HG03571 (cell line): ENCODE measurements around the gene RPN1.
"Not testable (repeated sequence)": the region's sequence is repeated elsewhere in the genome, so short reads cannot be mapped to it uniquely, and the experiment has no call there.

Experiments used
- ATAC-seq: cut with Tn5 transposase; IDR thresholded peaks from one replicate; pipeline ENCODE4 v1.9.1; 2021; ENCODE audit not compliant: unreplicated experiment

The RPN1 gene

GRCh38 chr3:128650096-128651050, at the start of gene RPN1:
Gene RPN1, minus strand, starts transcription at chr3:128650818. Its CDS starts 18 bp downstream, at chr3:128650800.
- ATAC-seq: peak; percentile 95

GRCh38 chr3:128698211-128699047, 47.8 kb upstream of the RPN1 start:
- no peak for ATAC-seq

- no peak for ATAC-seq
Measured at GRCh38 chr3:128697341-128697740, 46.7 kb upstream of the RPN1 start.

GRCh38 chr3:128693696-128694095, 43.1 kb upstream of the RPN1 start:
- ATAC-seq: no peak

- ATAC-seq: no peak
Measured at GRCh38 chr3:128689060-128689459, 38.4 kb upstream of the RPN1 start.

- no peak for ATAC-seq
Measured at GRCh38 chr3:128686465-128686864, 35.8 kb upstream of the RPN1 start.

- ATAC-seq: no peak
Measured at GRCh38 chr3:128684986-128685726, 34.5 kb upstream of the RPN1 start.

GRCh38 chr3:128683957-128684356, 33.3 kb upstream of the RPN1 start:
- no peak for ATAC-seq

GRCh38 chr3:128681369-128681829, 30.8 kb upstream of the RPN1 start:
- ATAC-seq: no peak

GRCh38 chr3:128680603-128681368, 30.2 kb upstream of the RPN1 start:
- peak; percentile 95 for ATAC-seq

GRCh38 chr3:128679338-128679737, 28.7 kb upstream of the RPN1 start:
- no peak for ATAC-seq

- not testable (repeated sequence) for ATAC-seq
Measured at GRCh38 chr3:128675802-128676201, 25.2 kb upstream of the RPN1 start.

GRCh38 chr3:128674161-128674784, 23.7 kb upstream of the RPN1 start:
- no peak for ATAC-seq

- no peak for ATAC-seq
Measured at GRCh38 chr3:128667641-128668040, 17.0 kb upstream of the RPN1 start.

- no peak for ATAC-seq
Measured at GRCh38 chr3:128665362-128666021, 14.9 kb upstream of the RPN1 start.

- no peak for ATAC-seq
Measured at GRCh38 chr3:128663151-128663550, 12.5 kb upstream of the RPN1 start.

- ATAC-seq: no peak
Measured at GRCh38 chr3:128655531-128655930, 4.9 kb upstream of the RPN1 start.

GRCh38 chr3:128653993-128654805, 3.6 kb upstream of the RPN1 start:
- ATAC-seq: not testable (repeated sequence)
